Measurements from ENCODE around the gene GPR52.

The GPR52 gene

GRCh38 chr1:174466607-174467006 lies 18.8 kb downstream of the GPR52 start:
- DNase-seq (ENCODE audit: low read depth in 2 of 2), result no peak

GRCh38 chr1:174469052-174469451 lies 21.3 kb downstream of the GPR52 start:
- DNase-seq (ENCODE audit: low read depth in 2 of 2), result no peak

GRCh38 chr1:174469687-174470086 lies 21.9 kb downstream of the GPR52 start:
- DNase-seq (ENCODE audit: low read depth in 2 of 2), result no peak

- no peak for DNase-seq (ENCODE audit: low read depth in 2 of 2)
Measured at GRCh38 chr1:174479281-174479680, 31.5 kb downstream of the GPR52 start.

GRCh38 chr1:174480324-174480723 lies 32.6 kb downstream of the GPR52 start:
- no peak for DNase-seq (ENCODE audit: low read depth in 2 of 2)

GRCh38 chr1:174491606-174492005 lies 43.8 kb downstream of the GPR52 start:
- DNase-seq (ENCODE audit: low read depth in 2 of 2), result no peak

- no peak for DNase-seq (ENCODE audit: low read depth in 2 of 2)
Measured at GRCh38 chr1:174497478-174497877, 49.7 kb downstream of the GPR52 start.
